Measurements from ENCODE around the gene PDGFD. TPM values are rescaled to one million over a fixed set of nuclear protein-coding genes. Genes with fewer than 3 reads are reported as not detected.

Gene PDGFD
- total and polyA plus RNA-seq, 8 donors: 9.9 to 52.1 (median 20.2) TPM

DNA sequence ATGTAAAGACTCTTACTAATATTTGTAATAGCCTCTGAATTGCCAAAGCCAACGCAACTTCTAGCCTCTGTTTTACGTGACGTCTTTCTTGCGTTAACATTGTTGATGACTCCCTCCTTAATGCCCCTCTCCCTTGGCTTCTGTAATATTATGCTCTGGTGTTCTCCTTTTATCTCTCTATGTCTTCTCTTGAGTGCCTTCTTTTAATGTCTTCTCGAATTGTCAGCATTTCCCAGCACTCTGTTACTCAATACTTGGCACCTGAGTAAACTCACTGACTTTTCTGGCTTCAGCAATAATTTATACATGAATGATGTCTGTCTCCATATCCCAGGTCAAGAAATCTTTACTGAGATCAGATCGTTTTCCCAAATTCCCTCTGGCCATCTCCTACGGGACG is 196.0 kb downstream of the PDGFD start:
- H3K27me3 ChIP-seq: no peaks in the 10 kb centered on the region
- H3K4me1 ChIP-seq: no peaks in the 10 kb centered on the region
- TF ChIP-seq, protein P1, sequence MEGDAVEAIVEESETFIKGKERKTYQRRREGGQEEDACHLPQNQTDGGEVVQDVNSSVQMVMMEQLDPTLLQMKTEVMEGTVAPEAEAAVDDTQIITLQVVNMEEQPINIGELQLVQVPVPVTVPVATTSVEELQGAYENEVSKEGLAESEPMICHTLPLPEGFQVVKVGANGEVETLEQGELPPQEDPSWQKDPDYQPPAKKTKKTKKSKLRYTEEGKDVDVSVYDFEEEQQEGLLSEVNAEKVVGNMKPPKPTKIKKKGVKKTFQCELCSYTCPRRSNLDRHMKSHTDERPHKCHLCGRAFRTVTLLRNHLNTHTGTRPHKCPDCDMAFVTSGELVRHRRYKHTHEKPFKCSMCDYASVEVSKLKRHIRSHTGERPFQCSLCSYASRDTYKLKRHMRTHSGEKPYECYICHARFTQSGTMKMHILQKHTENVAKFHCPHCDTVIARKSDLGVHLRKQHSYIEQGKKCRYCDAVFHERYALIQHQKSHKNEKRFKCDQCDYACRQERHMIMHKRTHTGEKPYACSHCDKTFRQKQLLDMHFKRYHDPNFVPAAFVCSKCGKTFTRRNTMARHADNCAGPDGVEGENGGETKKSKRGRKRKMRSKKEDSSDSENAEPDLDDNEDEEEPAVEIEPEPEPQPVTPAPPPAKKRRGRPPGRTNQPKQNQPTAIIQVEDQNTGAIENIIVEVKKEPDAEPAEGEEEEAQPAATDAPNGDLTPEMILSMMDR (IDR thresholded peaks at IDR 0.05): no peak
- H3K27ac ChIP-seq: no peak overlapping the region
- DNase-seq (no peak), ATAC-seq (no peak), FAIRE-seq (no peak)
- H3K36me3 ChIP-seq: no peaks in the 10 kb centered on the region
- intact Hi-C loops (cut with DNase I): no loop called here
- WGBS, 2 donors: 84 to 89% methylated on average over 8 of the region's 8 CpGs
- no peaks in the 10 kb centered on the region for H3K9me3 ChIP-seq
- no peak overlapping the region for H3K4me3 ChIP-seq

DNA sequence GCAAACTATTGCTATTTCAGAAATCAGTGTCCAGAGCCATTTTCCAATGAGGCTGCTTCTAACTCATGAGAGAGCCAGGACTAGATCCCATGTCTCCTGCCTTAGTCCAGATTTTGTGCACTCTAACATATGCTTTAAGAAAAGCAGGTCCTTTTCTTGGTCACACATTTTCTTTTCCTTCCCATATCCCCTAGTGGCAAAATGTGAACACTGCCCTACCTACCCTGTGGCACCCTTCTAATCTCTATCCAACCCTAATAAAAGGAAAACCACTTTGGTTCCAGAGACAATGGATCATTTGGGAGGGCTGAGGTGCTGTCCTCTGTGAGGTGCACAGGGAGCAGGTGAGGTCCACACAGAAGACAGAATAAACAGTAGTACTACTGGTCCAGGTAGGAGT is 199.6 kb downstream of the PDGFD start:
- no peak overlapping the region for H3K27ac ChIP-seq
- no peak for DNase-seq
- no peaks in the 10 kb centered on the region for H3K27me3 ChIP-seq
- no peak for ATAC-seq
- no peaks in the 10 kb centered on the region for H3K4me1 ChIP-seq
- no peaks in the 10 kb centered on the region for H3K36me3 ChIP-seq
- intact Hi-C loops (cut with DNase I): no loop called here
- TF ChIP-seq, protein P1 (IDR thresholded peaks at IDR 0.05): no peak
- no peak for FAIRE-seq
- no peaks in the 10 kb centered on the region for H3K9me3 ChIP-seq
- H3K4me3 ChIP-seq: no peak overlapping the region

DNA sequence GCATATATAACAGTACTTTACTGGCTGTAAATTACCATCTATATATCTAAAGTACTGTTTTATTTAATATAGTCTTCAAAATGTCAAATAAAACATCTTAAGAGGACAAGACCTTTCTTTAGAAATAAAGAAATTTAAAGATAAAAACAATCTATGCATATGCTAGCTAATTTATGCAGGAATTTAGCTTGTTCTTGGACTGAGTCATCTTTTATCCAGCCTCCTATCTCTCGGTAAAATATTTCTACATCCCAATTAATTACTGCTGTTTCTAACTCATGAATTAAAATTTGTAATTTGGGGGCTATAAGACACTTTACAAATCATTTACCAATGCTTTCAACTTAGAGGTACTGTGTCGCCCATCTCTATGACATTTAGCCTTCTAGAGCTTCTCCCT is 200.3 kb downstream of the PDGFD start:
- 84 to 87% methylated on average over 2 of the region's 2 CpGs for WGBS, 2 donors

DNA sequence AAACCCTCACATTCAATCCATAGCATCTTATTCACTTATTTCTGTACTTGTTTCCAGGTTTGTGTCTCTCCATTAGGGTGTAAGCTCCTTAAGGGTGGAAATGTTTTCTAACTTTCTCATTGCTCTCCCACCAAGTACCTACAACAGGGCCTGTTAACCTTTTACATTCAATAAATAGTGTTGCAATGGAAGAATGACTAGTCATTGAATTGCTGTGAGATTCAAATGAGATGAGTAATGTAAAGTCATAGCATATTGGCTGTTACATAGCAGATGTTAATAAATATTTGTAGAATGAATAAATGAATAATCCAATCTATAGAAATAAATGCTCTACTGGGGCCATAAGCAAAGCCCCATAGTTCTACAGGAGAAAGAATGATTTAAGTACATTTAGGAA is 202.9 kb downstream of the PDGFD start:
- Histone ChIP-seq H3K36me3 (no peaks in the 10 kb centered on the region), H3K4me3 (no peak overlapping the region), H3K27ac (no peak overlapping the region), H3K4me1 (no peaks in the 10 kb centered on the region), H3K9me3 (no peaks in the 10 kb centered on the region), H3K27me3 (no peaks in the 10 kb centered on the region)
- DNase-seq (no peak), ATAC-seq (no peak), FAIRE-seq (no peak)
- intact Hi-C loops (cut with DNase I): no loop called here
- TF ChIP-seq, protein P1 (IDR thresholded peaks at IDR 0.05): no peak

More for the DNA sequence above, 200.3 kb downstream of the PDGFD start:
- Histone ChIP-seq H3K9me3 (no peaks in the 10 kb centered on the region), H3K4me3 (no peak overlapping the region), H3K27me3 (no peaks in the 10 kb centered on the region), H3K36me3 (no peaks in the 10 kb centered on the region), H3K4me1 (no peaks in the 10 kb centered on the region), H3K27ac (no peak overlapping the region)
- intact Hi-C loops (cut with DNase I): no loop called here
- TF ChIP-seq, protein P1 (IDR thresholded peaks at IDR 0.05): no peak
- ATAC-seq (no peak), DNase-seq (no peak), FAIRE-seq (no peak)

DNA sequence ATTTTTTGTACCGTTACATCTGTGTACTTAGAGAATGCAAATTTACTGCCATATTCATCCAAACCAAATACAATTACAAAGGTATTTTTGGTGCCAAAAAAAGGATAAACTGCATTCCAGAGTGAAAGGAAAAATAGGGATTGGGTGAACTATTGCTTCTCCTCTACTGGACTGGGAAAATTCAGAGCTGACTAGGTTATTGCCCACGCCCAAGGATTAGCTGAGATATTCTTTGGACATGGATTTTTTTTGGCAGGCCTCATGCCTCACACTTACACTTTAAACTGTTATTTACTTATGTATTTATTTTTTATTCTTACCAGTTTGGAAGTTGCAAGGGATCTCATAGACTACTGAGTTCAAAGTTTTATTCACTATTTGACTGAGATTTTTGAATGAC is 203.8 kb downstream of the PDGFD start:
- no peaks in the 10 kb centered on the region for H3K36me3 ChIP-seq
- intact Hi-C loops (cut with DNase I): no loop called here
- TF ChIP-seq, protein P1 (IDR thresholded peaks at IDR 0.05): no peak
- DNase-seq (no peak), ATAC-seq (no peak), FAIRE-seq (no peak)
- H3K9me3 ChIP-seq: no peaks in the 10 kb centered on the region
- no peaks in the 10 kb centered on the region for H3K27me3 ChIP-seq
- H3K27ac ChIP-seq: no peak overlapping the region
- no peaks in the 10 kb centered on the region for H3K4me1 ChIP-seq
- no peak overlapping the region for H3K4me3 ChIP-seq
- 89 to 95% methylated on average over 2 of the region's 2 CpGs for WGBS, 2 donors
